Activated CD4-positive, alpha-beta T cell treated with anti-CD3 and anti-CD28 coated beads, Interleukin-2, amount 10 ng/mL, durations not matched to agents 24 days and 14 days (primary cell): ENCODE results near the gene TTC9. TPM values are rescaled to one million over a fixed set of nuclear protein-coding genes. Genes with fewer than 3 reads are reported as not detected.
"Not testable (repeated sequence)": the region's sequence is repeated elsewhere in the genome, so short reads cannot be mapped to it uniquely, and the experiment has no call there.

Experiments
- DNase-seq: peaks from one replicate; pipeline ENCODE4 v3.0.0; 2022
- H3K27ac Mint-ChIP-seq: one replicate; pipeline ENCODE4 v1.8.0; 2022; ENCODE audit warnings: mild to moderate bottlenecking, mixed read lengths
- H3K27me3 Mint-ChIP-seq: one replicate; pipeline ENCODE4 v1.8.0; 2022; ENCODE audit warnings: mixed read lengths
- H3K36me3 Mint-ChIP-seq: one replicate; pipeline ENCODE4 v1.8.0; 2022; ENCODE audit warnings: low read depth, mild to moderate bottlenecking, mixed read lengths
- H3K4me1 Mint-ChIP-seq: one replicate; pipeline ENCODE4 v1.8.0; 2021; ENCODE audit warnings: mixed read lengths
- H3K4me3 Mint-ChIP-seq: one replicate; pipeline ENCODE4 v1.8.0; 2022; ENCODE audit warnings: mild to moderate bottlenecking, moderate library complexity, mixed read lengths
- H3K9me3 Mint-ChIP-seq: one replicate; pipeline ENCODE4 v1.8.0; 2021; ENCODE audit warnings: mixed read lengths
- intact Hi-C: fragments of 100-400 bp; cut with micrococcal nuclease; formaldehyde crosslinking; loops from one replicate; pipeline ENCODE4 v1.15.1; 2023
- total RNA-seq: library from RNA; stranded (reverse); gene quantifications from 2 replicates; pipeline ENCODE4 v1.2.3, GENCODE V29; 2022

The TTC9 gene
- total RNA-seq, 1 donor from 2014 or later, result 5.8 TPM

- intact Hi-C loops, result no loop called here
- H3K27ac Mint-ChIP-seq, result no peak overlapping the region
- DNase-seq, result no peak
- no peaks in the 10 kb centered on the region for H3K9me3 Mint-ChIP-seq
- no peak overlapping the region for H3K4me3 Mint-ChIP-seq
- H3K4me1 Mint-ChIP-seq, result peaks cover 3% of the 10 kb centered on the region
- peaks cover 25% of the 10 kb centered on the region for H3K36me3 Mint-ChIP-seq
- H3K27me3 Mint-ChIP-seq, result no peaks in the 10 kb centered on the region
Observed at GRCh38 chr14:70671652-70672644, 30.2 kb downstream of the TTC9 start.

- peaks cover 6% of the 10 kb centered on the region for H3K36me3 Mint-ChIP-seq
- H3K27ac Mint-ChIP-seq, result no peak overlapping the region
- intact Hi-C loops, result no loop called here
- no peaks in the 10 kb centered on the region for H3K4me1 Mint-ChIP-seq
- no peak overlapping the region for H3K4me3 Mint-ChIP-seq
- H3K9me3 Mint-ChIP-seq, result no peaks in the 10 kb centered on the region
- no peak for DNase-seq
- no peaks in the 10 kb centered on the region for H3K27me3 Mint-ChIP-seq
Observed at GRCh38 chr14:70677341-70677740, 35.6 kb downstream of the TTC9 start.

GRCh38 chr14:70680748-70681147 lies 39.0 kb downstream of the TTC9 start:
- Mint-ChIP-seq H3K27me3 (no peaks in the 10 kb centered on the region), H3K4me3 (no peak overlapping the region), H3K4me1 (no peaks in the 10 kb centered on the region), H3K27ac (no peak overlapping the region), H3K9me3 (no peaks in the 10 kb centered on the region), H3K36me3 (peaks cover 4% of the 10 kb centered on the region)
- no peak for DNase-seq
- intact Hi-C loops, result no loop called here

DNA sequence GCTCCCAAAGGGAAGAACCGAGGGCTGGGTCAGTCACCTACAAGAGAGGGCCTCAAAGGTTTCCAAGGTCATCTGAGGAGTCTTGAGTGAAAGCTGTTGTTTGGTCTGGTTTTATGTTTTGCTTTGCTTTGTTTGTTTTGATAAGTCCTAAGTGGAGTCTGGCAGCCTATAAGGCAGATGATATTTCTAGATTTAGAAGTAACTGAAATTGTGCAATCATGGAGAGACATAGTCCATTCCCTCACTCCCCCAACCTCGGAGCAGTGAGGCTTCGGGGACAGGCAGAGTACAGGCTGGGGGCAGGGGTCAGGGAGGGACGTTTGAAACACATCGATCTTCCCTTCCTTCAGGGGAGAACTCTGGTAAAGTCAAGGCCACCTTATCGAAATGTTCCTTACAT lies 42.3 kb downstream of the TTC9 start:
- Mint-ChIP-seq H3K27me3 (peaks cover 1% of the 10 kb centered on the region), H3K4me1 (no peaks in the 10 kb centered on the region), H3K9me3 (no peaks in the 10 kb centered on the region), H3K27ac (no peak overlapping the region), H3K36me3 (no peaks in the 10 kb centered on the region), H3K4me3 (no peak overlapping the region)
- intact Hi-C loops, result no loop called here
- DNase-seq, result no peak

- Mint-ChIP-seq H3K4me3 (no peak overlapping the region), H3K36me3 (no peaks in the 10 kb centered on the region), H3K4me1 (no peaks in the 10 kb centered on the region), H3K27me3 (peaks cover 1% of the 10 kb centered on the region), H3K9me3 (no peaks in the 10 kb centered on the region), H3K27ac (no peak overlapping the region)
- no peak for DNase-seq
- intact Hi-C loops, result no loop called here
Observed at GRCh38 chr14:70685474-70686197, 43.9 kb downstream of the TTC9 start.

DNA sequence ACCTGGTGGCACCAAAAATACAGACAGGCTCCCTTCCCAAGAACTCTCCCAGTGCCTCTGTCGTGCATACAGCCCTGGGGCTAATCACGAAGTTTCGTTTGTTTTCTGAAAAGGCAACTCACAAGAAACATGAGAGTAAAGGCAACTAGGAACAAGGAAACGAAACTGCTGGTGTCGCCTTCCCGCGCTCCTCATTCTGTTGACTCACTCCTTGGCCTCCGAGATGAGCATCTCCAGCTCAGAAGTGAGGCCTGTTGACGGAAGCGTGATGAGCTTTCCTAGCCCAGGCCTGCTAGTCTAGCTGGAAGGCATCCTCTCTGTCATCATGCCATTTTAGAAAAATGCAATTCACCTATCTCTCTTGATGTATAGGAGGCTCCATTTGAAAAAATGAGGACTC lies 50.5 kb downstream of the TTC9 start:
- intact Hi-C loops, result no loop called here

GRCh38 chr14:70696026-70696425 lies 54.3 kb downstream of the TTC9 start:
- no peak for DNase-seq
- Mint-ChIP-seq H3K36me3 (no peaks in the 10 kb centered on the region), H3K27ac (no peak overlapping the region), H3K4me1 (no peaks in the 10 kb centered on the region), H3K9me3 (no peaks in the 10 kb centered on the region), H3K4me3 (no peak overlapping the region), H3K27me3 (no peaks in the 10 kb centered on the region)
- intact Hi-C loops, result no loop called here

More for the DNA sequence above, 50.5 kb downstream of the TTC9 start:
- no peaks in the 10 kb centered on the region for H3K27me3 Mint-ChIP-seq
- no peak overlapping the region for H3K27ac Mint-ChIP-seq
- no peaks in the 10 kb centered on the region for H3K36me3 Mint-ChIP-seq
- H3K9me3 Mint-ChIP-seq, result no peaks in the 10 kb centered on the region
- H3K4me3 Mint-ChIP-seq, result no peak overlapping the region
- no peak for DNase-seq
- H3K4me1 Mint-ChIP-seq, result no peaks in the 10 kb centered on the region

DNA sequence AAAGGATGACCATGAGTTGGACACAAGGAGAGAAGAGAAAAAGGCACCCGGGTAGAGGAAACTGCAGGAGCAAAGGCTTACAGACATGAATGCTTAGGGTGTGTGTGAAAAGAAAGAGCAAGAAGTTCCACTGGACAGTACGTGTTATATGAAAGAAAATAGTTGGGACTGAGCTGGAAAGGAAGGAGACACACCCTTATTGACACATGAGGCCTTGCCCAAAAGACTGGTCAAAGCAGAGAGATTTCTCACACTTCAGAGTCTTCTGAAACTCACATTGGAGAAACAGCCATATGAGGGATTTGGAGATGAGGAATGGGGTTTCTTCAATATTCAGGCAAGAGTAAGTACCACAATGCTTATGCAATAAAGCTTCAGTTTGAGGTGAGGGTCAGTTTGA lies 56.0 kb downstream of the TTC9 start:
- no peak overlapping the region for H3K27ac Mint-ChIP-seq
- no peak for DNase-seq
- no peaks in the 10 kb centered on the region for H3K4me1 Mint-ChIP-seq
- no peaks in the 10 kb centered on the region for H3K27me3 Mint-ChIP-seq
- no peak overlapping the region for H3K4me3 Mint-ChIP-seq
- no peaks in the 10 kb centered on the region for H3K36me3 Mint-ChIP-seq
- no peaks in the 10 kb centered on the region for H3K9me3 Mint-ChIP-seq
- intact Hi-C loops, result no loop called here

DNA sequence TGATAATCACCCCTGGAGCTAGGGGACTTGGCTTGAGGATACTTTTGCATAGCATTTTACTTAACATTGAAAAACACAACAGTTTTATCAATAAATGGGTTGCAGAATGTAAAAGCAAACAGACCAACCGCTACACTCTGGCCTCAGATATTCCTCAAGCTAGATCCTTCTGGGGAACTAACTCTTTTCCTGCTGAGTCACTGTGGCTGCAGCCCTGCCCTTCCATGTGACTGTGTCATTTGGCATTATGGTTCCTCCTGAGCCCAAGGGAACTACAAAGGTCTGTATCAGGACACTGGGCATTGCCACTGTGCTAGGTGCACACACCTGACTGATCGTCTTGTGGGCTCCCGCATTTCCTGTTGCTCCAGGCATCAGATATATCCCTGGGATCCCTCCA lies 56.6 kb downstream of the TTC9 start:
- no peak for DNase-seq
- Mint-ChIP-seq H3K27me3 (no peaks in the 10 kb centered on the region), H3K4me3 (no peak overlapping the region), H3K36me3 (no peaks in the 10 kb centered on the region), H3K9me3 (no peaks in the 10 kb centered on the region), H3K27ac (no peak overlapping the region), H3K4me1 (no peaks in the 10 kb centered on the region)
- intact Hi-C loops, result no loop called here

DNA sequence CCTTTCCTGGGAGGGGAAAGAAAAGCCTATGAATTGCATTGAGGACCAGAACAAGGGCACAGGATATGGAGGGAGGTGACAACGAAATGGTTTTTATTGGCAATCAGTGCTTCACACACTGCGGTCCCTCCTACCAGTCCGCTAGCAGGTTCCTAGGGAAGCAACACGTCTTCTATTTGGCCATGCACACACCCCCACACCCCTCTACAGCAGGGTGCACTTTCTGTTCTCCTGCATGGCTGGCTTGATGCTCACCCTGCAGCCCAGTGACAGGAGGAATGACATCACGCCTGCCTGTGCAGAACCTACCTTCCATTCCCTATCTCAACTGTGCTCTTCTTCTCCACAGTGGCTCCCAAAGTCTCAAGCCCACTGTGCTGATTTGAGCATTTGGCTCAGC lies 57.9 kb downstream of the TTC9 start:
- no peak overlapping the region for H3K4me3 Mint-ChIP-seq
- H3K9me3 Mint-ChIP-seq, result no peaks in the 10 kb centered on the region
- H3K4me1 Mint-ChIP-seq, result no peaks in the 10 kb centered on the region
- no peaks in the 10 kb centered on the region for H3K27me3 Mint-ChIP-seq
- H3K27ac Mint-ChIP-seq, result no peak overlapping the region
- H3K36me3 Mint-ChIP-seq, result no peaks in the 10 kb centered on the region
- no peak for DNase-seq
- intact Hi-C loops, result no loop called here

GRCh38 chr14:70700955-70701585 lies 59.4 kb downstream of the TTC9 start:
- intact Hi-C loops, result no loop called here
- no peaks in the 10 kb centered on the region for H3K9me3 Mint-ChIP-seq
- H3K36me3 Mint-ChIP-seq, result no peaks in the 10 kb centered on the region
- H3K27ac Mint-ChIP-seq, result no peak overlapping the region
- peaks cover 7% of the 10 kb centered on the region for H3K27me3 Mint-ChIP-seq
- no peaks in the 10 kb centered on the region for H3K4me1 Mint-ChIP-seq
- no peak overlapping the region for H3K4me3 Mint-ChIP-seq
- DNase-seq, result no peak

- Mint-ChIP-seq H3K36me3 (no peaks in the 10 kb centered on the region), H3K27me3 (peaks cover 7% of the 10 kb centered on the region), H3K4me1 (no peaks in the 10 kb centered on the region), H3K27ac (no peak overlapping the region), H3K9me3 (no peaks in the 10 kb centered on the region), H3K4me3 (no peak overlapping the region)
- DNase-seq, result no peak
- intact Hi-C loops, result no loop called here
Observed at GRCh38 chr14:70701610-70702009, 59.9 kb downstream of the TTC9 start.

DNA sequence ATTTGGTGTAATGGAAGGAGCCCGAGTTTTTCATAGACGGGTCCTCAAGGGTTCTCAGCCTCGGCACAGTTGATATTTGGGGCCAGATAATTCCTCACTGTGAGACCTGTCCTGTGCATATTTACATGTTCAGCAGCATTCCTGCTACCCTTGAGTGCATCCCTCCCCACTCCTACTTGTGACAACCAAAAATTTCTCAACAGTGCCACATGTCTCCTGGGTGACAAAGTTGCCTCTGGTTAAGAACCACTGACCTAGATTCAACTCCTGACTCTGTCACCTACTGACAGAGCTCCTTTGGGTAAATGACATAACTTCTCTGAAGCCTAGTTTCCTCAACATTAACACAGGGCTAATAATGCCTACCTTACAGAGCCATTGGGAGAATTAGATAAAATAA lies 60.4 kb downstream of the TTC9 start:
- no peak for DNase-seq
- Mint-ChIP-seq H3K36me3 (no peaks in the 10 kb centered on the region), H3K4me3 (no peak overlapping the region), H3K9me3 (no peaks in the 10 kb centered on the region), H3K4me1 (peaks cover 1% of the 10 kb centered on the region), H3K27ac (no peak overlapping the region), H3K27me3 (peaks cover 7% of the 10 kb centered on the region)
- intact Hi-C loops, result no loop called here

GRCh38 chr14:70703621-70704168 lies 62.0 kb downstream of the TTC9 start:
- intact Hi-C loops, result not testable (repeated sequence)

More at GRCh38 chr14:70703621-70704168, 62.0 kb downstream of the TTC9 start:
- not testable (repeated sequence) for H3K36me3 Mint-ChIP-seq, DNase-seq, H3K9me3 Mint-ChIP-seq, H3K4me1 Mint-ChIP-seq, H3K27me3 Mint-ChIP-seq, H3K27ac Mint-ChIP-seq, H3K4me3 Mint-ChIP-seq
